Activated effector memory CD4-positive, alpha-beta T cell treated with Interleukin-2 at 50 U/mL for 16 hours (primary cell): ENCODE results near the gene MYO7B.

ENCODE experiments used
- DNase-seq: peaks from one replicate; pipeline ENCODE4 v3.0.0-alpha.2; 2020

The MYO7B gene

GRCh38 chr2:127591221-127591923 lies 55.9 kb downstream of the MYO7B start:
- DNase-seq: peak; percentile 34

DNA sequence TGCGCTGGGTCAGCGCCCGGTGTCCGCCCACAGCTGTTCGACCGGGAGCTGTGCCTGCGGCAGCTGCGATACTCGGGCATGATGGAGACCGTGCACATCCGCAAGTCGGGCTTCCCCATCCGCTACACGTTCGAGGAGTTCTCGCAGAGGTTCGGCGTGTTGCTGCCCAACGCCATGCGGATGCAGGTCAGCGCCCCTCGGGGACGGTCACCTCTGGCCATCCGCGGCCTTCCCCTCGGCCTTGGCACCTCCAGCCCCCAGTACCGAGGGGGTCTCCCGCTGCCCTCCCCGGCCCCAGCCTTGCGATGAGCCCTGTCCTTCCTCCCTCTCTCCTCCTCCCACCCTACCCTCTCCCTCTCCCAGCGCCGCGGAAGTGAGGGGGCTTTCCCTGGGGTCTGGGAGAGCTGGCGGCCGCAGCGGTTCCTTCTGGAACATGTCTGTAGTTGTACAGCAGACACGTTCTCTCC lies 57.3 kb downstream of the MYO7B start:
- no peak for DNase-seq

- DNase-seq: no peak
Measured at GRCh38 chr2:127593228-127594115, 58.0 kb downstream of the MYO7B start.

DNA sequence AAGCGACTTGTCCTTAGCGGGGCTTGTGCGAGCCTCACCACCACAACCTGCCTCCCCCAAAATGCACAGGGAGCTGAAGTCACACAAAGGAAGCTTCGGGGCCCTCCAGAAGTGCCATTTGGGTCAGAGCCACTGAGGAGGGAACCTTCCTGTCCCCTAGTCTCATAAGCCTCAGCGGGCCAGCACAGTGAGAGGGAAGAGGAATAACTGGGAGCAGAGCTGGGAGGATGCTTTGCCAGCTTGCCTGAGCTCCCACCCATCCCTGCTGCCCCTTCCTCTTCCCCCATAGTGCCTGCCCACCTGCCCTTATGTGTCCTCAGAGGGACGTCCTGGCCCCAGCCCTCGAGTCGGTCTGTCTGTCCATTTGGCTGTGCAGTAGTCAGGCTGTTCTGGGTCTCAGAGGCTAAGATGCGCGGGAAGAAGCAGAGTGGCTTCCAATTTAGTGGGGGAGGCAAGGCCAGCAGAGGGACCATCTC lies 58.7 kb downstream of the MYO7B start:
- DNase-seq: no peak

GRCh38 chr2:127596311-127597045 lies 61.0 kb downstream of the MYO7B start:
- DNase-seq: no peak

- DNase-seq: no peak
Measured at GRCh38 chr2:127597046-127597983, 61.8 kb downstream of the MYO7B start.

GRCh38 chr2:127597984-127598380 lies 62.5 kb downstream of the MYO7B start:
- DNase-seq: no peak

DNA sequence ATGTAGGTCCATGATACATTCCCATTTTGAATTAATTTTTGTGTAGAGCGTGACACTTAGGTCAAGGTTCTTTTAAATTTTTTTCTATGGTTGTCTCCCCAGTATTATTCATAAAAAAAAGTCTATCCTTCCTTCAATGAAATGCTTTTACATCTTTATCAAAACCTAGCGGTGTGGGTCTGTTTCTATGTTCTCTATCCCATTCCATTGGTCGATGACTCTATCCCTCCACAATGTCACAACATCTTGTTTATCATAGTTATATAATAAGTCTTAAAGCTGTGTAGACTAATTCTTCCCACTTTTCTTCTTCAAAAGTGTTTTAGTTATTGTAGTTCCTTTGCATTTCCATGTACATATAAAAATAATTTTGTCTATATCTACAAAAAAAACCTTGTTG lies 63.2 kb downstream of the MYO7B start:
- DNase-seq: no peak

DNA sequence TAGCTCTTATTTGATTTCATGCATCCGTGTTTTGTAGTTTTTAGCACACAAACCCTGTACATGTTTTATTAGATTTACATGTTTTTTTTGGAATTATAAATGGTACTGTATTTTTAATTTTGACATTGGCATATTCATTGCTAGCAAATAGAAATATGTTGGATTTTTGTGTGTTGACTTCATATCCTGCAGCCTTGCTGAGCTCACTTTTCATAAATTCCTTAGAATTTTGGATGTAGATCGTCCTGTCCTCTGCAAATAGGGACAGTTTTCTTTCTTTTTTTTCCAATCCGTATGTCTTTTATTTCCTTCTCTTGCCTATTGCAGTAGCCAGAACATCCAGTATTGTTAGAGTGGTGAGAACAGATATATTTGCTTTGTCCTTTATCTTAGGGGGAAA lies 63.7 kb downstream of the MYO7B start:
- DNase-seq: no peak

GRCh38 chr2:127604986-127605385 lies 69.5 kb downstream of the MYO7B start:
- DNase-seq: no peak

GRCh38 chr2:127605691-127606263 lies 70.3 kb downstream of the MYO7B start:
- no peak for DNase-seq

GRCh38 chr2:127606625-127607398 lies 71.3 kb downstream of the MYO7B start:
- DNase-seq: no peak

- DNase-seq: no peak
Measured at GRCh38 chr2:127607399-127607908, 72.0 kb downstream of the MYO7B start.

DNA sequence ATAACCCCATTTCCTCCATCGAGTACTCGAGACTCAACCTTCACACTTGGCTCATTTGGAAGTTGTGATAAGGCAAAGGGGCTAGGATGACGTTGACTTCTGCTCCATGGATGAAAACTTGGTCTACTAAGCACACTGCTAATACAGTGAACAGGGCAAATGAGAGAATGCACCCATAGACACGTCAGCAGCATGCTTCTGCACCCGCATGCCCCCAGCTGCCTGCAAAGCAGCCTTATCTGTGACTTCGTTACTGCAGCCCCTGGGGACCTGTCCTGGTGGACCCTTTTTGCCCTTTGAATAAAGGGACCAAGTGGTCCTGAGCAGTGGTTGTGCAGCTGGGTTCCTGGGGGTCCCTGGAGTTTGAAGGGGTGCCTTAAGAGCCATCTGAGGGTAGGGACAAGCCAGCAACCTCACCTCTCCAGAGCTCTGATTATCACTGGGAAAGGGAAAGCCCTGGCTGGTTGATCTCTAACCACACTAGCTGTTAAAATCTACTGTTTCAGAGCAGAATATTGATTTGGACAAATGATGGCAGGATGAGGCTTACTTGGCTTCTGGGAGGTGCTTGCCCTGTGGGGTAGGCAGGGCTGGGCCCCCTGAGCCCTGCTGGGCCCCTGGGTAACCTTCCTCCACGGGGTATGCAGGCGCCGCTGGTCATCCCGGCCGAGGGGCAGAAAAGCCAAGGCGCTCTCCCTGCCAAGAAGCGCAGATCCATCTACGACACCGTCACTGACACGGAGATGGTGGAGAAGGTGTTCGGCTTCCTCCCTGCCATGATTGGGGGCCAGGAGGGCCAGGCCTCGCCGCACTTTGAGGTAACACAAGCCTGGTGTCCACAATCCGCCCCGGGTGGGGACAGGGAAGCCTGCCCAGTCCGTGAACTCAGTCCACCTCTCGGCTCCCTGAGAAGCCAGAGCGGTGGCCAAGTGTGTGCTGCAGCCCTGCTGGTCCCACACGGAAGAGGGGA lies 72.9 kb downstream of the MYO7B start:
- DNase-seq: no peak

DNA sequence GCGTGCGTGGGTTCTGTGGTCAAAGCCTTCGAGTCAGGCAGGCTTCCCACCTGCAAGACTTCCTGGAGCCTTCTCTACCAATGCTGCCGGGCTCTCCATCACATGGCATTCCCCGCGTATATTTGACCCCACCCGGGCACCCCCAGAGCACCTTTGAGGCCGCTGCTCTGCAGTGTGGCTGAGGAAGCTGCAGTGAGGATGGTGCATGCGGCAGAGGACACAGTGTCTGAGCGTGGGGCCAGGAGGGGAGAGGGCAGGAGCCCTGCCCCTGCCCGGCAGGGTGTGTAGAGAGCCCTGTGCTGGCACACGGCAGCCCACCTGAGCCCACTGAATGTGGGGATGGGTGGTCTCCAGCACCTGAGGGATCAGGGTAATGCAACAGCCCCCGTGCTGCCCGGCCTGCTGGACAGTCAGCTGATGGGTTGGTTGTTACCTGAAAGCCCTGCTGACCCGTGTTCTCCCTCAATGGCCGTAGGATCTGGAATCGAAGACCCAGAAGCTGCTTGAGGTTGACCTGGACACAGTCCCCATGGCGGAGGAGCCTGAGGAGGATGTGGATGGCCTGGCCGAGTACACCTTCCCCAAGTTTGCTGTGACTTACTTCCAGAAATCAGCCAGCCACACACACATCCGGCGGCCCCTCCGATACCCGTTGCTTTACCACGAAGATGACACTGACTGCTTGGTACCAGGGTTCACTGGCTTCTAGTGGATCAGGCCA lies 73.7 kb downstream of the MYO7B start:
- DNase-seq: no peak

DNA sequence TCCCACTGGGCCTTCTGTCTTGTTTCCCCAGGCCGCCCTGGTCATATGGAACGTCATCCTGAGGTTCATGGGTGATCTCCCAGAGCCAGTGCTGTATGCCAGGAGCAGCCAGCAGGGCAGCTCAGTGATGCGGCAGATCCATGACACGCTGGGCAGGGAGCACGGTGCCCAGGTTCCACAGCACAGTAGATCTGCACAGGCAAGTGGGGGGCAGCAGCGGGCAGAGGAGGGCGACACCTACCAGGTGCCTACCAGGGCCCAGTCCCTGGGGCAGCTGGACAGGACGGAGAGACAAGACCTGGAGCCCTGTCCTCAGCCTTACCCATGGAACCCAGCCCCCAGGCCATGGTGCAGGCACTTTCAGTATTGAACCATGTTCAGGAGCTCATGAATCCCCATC lies 74.3 kb downstream of the MYO7B start:
- no peak for DNase-seq

GRCh38 chr2:127610561-127610960 lies 75.1 kb downstream of the MYO7B start:
- DNase-seq: no peak

DNA sequence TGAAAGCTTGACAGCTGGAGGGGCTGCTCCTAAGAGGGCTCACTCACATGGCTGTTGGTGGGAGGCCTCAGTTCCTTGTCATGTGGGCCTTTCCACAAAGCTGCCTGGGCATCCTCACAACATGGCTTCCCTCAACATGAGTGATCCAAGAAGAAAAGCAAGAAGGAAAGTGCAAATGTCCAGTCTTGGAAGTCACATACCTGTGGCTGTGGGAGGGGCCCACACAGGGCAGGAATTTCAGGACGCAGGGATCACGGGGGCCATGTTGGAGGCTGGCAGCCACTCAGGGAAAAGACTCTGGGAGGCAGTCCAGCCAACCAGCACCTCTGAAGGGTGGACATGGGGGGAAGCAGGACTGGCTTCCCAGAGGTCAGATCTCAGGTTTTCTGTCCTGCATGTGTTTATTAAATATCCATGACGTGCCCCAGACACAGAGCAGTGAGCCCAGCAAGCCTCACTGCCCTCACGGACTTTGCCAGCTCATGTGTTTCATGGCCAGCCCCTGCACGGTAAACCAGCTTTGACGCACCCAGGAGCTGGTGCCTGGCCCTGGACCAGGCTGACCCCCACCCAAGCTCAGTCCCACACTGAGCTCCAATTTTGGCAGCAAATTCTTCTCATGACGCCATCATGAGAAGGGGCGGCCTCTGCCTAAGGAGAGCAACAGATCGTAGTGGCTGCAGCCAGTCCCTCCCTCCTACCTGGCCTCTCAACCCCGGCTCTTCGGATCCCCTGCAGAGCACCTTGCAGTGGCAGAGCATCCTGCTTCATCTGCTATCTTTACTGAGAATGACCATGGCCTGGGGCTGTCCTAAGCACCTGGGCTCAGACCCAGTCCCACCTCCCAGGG lies 75.8 kb downstream of the MYO7B start:
- no peak for DNase-seq
